Measurements from ENCODE around the gene NAA38. TPM values are rescaled to one million over a fixed set of nuclear protein-coding genes. Genes with fewer than 3 reads are reported as not detected.
A peak's percentile ranks its signal among the peaks of the same experiment; 100 is the strongest.

NAA38 gene
- total and polyA plus RNA-seq, 2 donors (not counting 1 experiment from before 2014, with no cell fraction given): 20.0 to 80.5 TPM

- ATAC-seq (ENCODE audit: low read depth) (no peak), DNase-seq (peak; percentile 64)
- H3K4me1 Mint-ChIP-seq: peaks cover 60% of the 10 kb centered on the region
- TF ChIP-seq CTCF (IDR thresholded peaks at IDR 0.05) (no peak), EZH2 (IDR thresholded peaks at IDR 0.05; ENCODE audit: borderline replicate concordance, insufficient read depth, low read depth, low read length, poor library complexity, severe bottlenecking) (no peak)
- peak overlapping the region; percentile 66 for H3K27ac Mint-ChIP-seq
- Histone ChIP-seq H3K9ac (ENCODE audit: low read length) (peak overlapping the region; percentile 83), H3K4me3 (ENCODE audit: control extremely low read depth in 1 of 5, extremely low read depth in 1 of 5, insufficient read depth in 1 of 5, low read depth in 2 of 5, low read length in 4 of 5) (peak overlapping the region; percentile 35 to 99 (median 95)), H3K27ac (ENCODE audit: low read length in 2 of 2) (peak overlapping the region; percentile 93 to 100), H3K79me2 (ENCODE audit: control insufficient read depth, insufficient read depth, low read length) (peaks cover 30% of the 10 kb centered on the region), H3K4me2 (replicated peaks; ENCODE audit: low read depth, low read length, poor library complexity, severe bottlenecking) (peak overlapping the region; percentile 99), H2AFZ (ENCODE audit: insufficient read depth, low read depth, low read length, poor library complexity, severe bottlenecking) (no peak overlapping the region), H3K27me3 (replicated peaks in 1 of 4; ENCODE audit: control extremely low read depth in 1 of 4, control insufficient read depth in 3 of 4, insufficient read depth in 4 of 4, low read length in 3 of 4) (peaks cover 0 to 2% (median 0%) of the 10 kb centered on the region in 4 experiments), H4K20me1 (ENCODE audit: control insufficient read depth, insufficient read depth, low read length, poor library complexity, severe bottlenecking) (peaks cover 30% of the 10 kb centered on the region), H3K36me3 (replicated peaks in 1 of 2; ENCODE audit: control extremely low read depth in 1 of 2, control insufficient read depth in 1 of 2, extremely low read depth in 1 of 2, insufficient read depth in 2 of 2, low read length in 1 of 2) (no peaks in the 10 kb centered on the region), H3K4me1 (ENCODE audit: control insufficient read depth in 2 of 2, insufficient read depth in 2 of 2, low read length in 2 of 2) (peaks cover 49 to 67% of the 10 kb centered on the region in 2 donors), H3K9me3 (ENCODE audit: control extremely low read depth in 1 of 3, control insufficient read depth in 2 of 3, insufficient read depth in 1 of 3, low read length in 2 of 3) (peaks cover 0 to 4% (median 0%) of the 10 kb centered on the region in 3 donors)
- H3K27me3 Mint-ChIP-seq: peaks cover 9% of the 10 kb centered on the region
- POLR2A ChIA-PET: interaction anchor here (0.9 to 2.3 kb wide), 2 partner anchors 8 to 20 kb away, joined by 3 to 14 read pairs; partner anchors contain the start of gene NAA38
- CTCF ChIA-PET: interaction anchor here (0.6 to 5.3 kb wide), 12 partner anchors 8 to 469 kb away, joined by 3 to 53 read pairs (median 4); partner anchors contain the start of genes CNTROB, CYB5D1, NAA38 and RNF227
- H3K9me3 Mint-ChIP-seq (ENCODE audit: insufficient read depth): no peaks in the 10 kb centered on the region
- peak overlapping the region; percentile 99 for H3K4me3 Mint-ChIP-seq
- intact Hi-C loops (cut with micrococcal nuclease): loop anchor here (10.0 kb wide), 2 partner anchors 822 to 1182 kb away; partner anchors contain the start of genes C17orf100, MED31 and RNASEK
- 0% methylated on average over 7 of the region's 19 CpGs for WGBS (ENCODE audit: insufficient coverage)
Measured at GRCh38 chr17:7836596-7837407, 20.6 kb downstream of the NAA38 start.

Measured in B cell (primary cell).